ENCODE measurements around the gene PRSS56.
"Not testable (repeated sequence)": the region's sequence is repeated elsewhere in the genome, so short reads cannot be mapped to it uniquely, and the experiment has no call there.

Gene PRSS56

GRCh38 chr2:232541961-232542714, 21.9 kb downstream of the PRSS56 start:
- no peak for DNase-seq (ENCODE audit: low spot score)

GRCh38 chr2:232542715-232543467, 22.7 kb downstream of the PRSS56 start:
- DNase-seq (ENCODE audit: low spot score) = no peak

- DNase-seq (ENCODE audit: low spot score) = no peak
Measured at GRCh38 chr2:232543491-232543890, 23.3 kb downstream of the PRSS56 start.

- no peak for DNase-seq (ENCODE audit: low spot score)
Measured at GRCh38 chr2:232543928-232544631, 23.9 kb downstream of the PRSS56 start.

- DNase-seq (ENCODE audit: low spot score) = no peak
Measured at GRCh38 chr2:232544674-232545073, 24.5 kb downstream of the PRSS56 start.

- no peak for DNase-seq (ENCODE audit: low spot score)
Measured at GRCh38 chr2:232545511-232546375, 25.6 kb downstream of the PRSS56 start.

GRCh38 chr2:232547991-232548390, 27.8 kb downstream of the PRSS56 start:
- no peak for DNase-seq (ENCODE audit: low spot score)

- DNase-seq (ENCODE audit: low spot score) = no peak
Measured at GRCh38 chr2:232549655-232550353, 29.6 kb downstream of the PRSS56 start.

- DNase-seq (ENCODE audit: low spot score) = peak; percentile 99
Measured at GRCh38 chr2:232550354-232551249, 30.4 kb downstream of the PRSS56 start, which contains the start of the genes EIF4E2 and TIGD1. EIF4E2 (plus strand) TSS chr2:232550689; CDS start chr2:232550725, 36 bp downstream. TIGD1 (minus strand) TSS chr2:232550557; CDS start chr2:232549882, 675 bp downstream.

GRCh38 chr2:232551250-232551638, 31.1 kb downstream of the PRSS56 start:
- no peak for DNase-seq (ENCODE audit: low spot score)

- DNase-seq (ENCODE audit: low spot score) = no peak
Measured at GRCh38 chr2:232551776-232552175, 31.6 kb downstream of the PRSS56 start.

- no peak for DNase-seq (ENCODE audit: low spot score)
Measured at GRCh38 chr2:232556426-232556825, 36.2 kb downstream of the PRSS56 start.

GRCh38 chr2:232562515-232563151, 42.4 kb downstream of the PRSS56 start:
- DNase-seq (ENCODE audit: low spot score) = no peak

GRCh38 chr2:232563580-232563979, 43.4 kb downstream of the PRSS56 start:
- DNase-seq (ENCODE audit: low spot score) = no peak

- DNase-seq (ENCODE audit: low spot score) = no peak
Measured at GRCh38 chr2:232567721-232568120, 47.5 kb downstream of the PRSS56 start.

- DNase-seq (ENCODE audit: low spot score) = peak; percentile 63
Measured at GRCh38 chr2:232568161-232568560, 48.0 kb downstream of the PRSS56 start.

- DNase-seq (ENCODE audit: low spot score) = no peak
Measured at GRCh38 chr2:232569541-232569940, 49.4 kb downstream of the PRSS56 start.

- not testable (repeated sequence) for DNase-seq (ENCODE audit: low spot score)
Measured at GRCh38 chr2:232570481-232570880, 50.3 kb downstream of the PRSS56 start.

- no peak for DNase-seq (ENCODE audit: low spot score)
Measured at GRCh38 chr2:232571026-232571474, 50.9 kb downstream of the PRSS56 start.
